Stimulated activated CD4-positive, alpha-beta T cell treated with anti-CD3 and anti-CD28 coated beads, TNF-alpha, amount 100 ng/mL, for 1 hour (primary cell): ENCODE measurements around the gene SLC18B1.

Source experiments
- DNase-seq, 3 donors: peaks; one replicate each; pipeline ENCODE4 v3.0.0-alpha.2; 2020; ENCODE audit warnings: low read depth in 3 of 3, low spot score in 1 of 3

SLC18B1 gene

DNA sequence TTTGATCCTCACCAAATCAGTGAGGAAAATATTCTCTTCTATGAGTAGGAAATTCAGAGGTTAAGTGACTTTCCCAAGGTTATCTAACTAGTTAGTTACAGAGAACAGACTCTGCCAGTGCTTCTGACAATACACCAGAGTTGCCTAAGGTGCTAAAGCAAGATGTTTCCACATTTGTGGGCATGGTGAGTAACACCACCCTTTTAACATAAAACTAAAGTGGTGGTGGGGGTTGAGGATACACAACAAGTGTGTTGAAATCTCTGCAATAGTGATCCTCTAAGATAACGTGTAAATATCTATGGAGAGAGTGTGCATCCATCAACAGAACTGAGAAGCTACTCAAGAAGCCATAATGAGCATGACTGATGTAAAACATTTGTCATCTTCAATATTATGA is 52.4 kb downstream of the SLC18B1 start:
- no peak for DNase-seq

DNA sequence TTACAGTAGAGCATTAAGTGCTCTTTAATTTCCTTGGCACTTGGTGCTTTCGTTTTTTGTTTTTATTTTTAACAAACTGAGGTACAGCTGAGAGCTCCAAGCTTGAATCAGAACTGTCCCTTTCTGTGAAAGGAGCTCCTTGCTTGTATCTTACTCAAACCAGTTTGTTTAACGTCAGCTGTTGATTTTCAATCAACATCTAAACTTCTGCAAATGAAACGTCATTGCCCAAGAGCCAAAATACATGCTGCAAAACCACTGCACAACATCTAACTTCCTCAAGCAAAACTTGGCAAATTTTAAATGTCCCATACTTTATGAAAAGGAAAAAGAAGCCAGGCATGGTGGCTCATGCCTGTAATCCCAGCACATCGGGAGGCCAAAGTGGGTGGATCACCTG is 55.9 kb downstream of the SLC18B1 start:
- no peak for DNase-seq

DNA sequence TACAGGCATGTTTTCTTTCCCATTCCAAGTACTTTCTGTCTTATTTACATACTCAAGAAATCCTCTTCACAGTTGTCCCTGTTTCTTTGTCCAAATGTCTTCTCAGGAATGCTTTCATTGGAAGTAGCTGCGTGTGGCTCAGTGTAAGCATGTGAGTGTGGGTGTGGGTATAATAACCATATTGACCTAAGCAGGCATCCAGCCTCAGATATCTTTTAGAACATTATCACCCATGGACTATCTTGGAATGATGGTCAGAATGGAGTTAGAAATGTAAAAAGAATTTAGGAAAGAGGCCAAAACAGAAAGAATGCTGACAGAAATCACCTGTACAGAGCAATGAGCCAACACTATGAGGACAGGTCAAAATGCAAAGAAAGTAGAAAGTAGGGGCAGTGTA is 57.2 kb downstream of the SLC18B1 start:
- no peak for DNase-seq

DNA sequence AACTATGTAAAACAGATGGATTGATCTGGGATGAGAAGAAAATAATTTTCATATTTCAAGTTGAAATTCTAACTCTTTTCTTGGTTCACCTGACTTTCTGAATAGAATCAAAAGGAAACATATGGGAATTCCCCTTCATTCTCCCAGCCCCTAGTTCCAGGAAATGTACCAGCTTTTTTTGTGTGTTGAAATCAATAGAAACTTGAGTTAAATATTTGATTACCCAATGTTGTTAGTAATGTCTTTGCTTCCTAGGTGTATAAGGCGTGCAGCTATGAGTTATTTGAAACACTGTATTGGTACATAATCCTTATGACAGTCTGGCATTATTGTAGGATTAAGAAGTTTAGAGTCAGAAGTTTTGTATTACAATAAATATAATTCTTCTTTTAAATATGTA is 62.2 kb downstream of the SLC18B1 start:
- no peak for DNase-seq

DNA sequence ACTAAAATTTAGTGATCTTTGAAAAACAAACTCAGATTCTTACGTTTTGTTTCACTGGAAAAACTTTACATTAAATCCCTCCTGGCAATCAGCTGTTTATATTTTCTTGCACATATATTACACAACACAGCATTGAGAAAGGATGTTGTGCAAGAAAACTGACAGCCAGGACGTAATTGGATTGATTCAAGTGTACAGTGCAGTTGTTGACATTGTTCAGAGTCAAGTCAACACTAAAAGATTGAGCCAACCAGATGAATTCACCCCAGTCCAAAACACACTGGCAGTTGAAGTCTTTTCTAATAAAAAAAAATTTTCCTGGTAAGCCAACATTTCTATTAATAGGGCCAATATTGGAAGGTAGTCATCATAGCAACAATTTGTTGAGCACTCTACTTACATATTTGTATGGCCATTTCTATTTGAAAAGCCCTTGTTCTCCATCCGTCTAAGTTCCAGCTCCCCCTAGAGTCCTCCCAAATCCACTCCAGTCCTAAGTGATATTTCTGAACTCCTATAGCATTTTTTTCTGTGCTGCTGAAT is 63.7 kb downstream of the SLC18B1 start:
- DNase-seq = no peak

DNA sequence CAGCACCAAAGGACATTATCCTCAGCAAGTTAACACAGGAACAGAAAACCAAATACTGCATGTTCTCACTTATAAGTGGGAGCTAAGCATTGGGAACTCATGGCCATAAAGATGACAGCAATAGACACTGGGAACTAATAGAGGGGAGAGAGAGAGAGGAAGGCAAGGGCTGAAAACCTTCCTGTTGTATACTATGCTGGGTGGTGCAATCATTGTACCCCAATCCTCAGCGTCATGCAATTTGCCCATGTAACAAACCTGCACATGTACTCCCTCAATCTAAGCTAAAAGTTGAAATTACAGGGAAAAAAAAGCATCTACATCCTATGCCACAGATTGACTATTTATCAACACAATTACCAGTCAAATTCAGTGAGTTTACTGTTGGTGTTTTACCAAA is 64.6 kb downstream of the SLC18B1 start:
- no peak for DNase-seq

DNA sequence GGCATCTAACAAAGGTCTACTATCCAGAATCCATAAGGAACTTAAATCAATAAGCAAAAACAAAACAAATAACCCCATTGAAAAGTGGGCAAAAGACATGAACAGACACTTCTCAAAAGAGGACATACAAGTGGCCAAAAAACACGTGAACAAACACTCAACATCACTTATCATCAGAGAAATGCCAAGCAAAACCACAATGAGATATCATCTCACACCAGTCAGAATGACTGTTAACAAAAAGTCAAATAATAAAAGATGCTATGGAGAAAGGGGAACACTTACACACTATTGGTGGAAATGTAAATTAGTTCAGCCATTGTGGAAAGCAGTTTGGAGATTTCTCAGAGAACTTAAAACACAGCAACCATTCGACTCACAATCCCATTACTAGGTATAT is 65.2 kb downstream of the SLC18B1 start:
- no peak for DNase-seq

DNA sequence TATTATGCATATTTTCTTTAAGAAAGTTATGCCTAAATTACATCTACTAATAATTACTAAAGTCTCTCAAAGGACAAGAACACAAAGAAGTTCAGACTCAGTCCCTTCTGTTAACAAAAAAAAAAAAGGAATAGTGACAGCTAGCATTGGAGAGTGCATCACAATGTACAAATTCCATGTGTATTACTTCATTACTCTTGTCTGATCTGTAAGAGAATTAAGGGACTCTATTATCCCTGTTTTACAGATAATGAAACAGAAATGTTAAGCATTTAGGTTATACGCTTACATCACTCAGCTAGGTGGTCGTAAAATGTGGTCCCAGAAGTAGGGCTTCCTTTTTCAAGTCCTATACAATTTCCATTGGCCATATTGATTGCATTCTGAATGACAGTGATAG is 67.4 kb downstream of the SLC18B1 start:
- DNase-seq = no peak

DNA sequence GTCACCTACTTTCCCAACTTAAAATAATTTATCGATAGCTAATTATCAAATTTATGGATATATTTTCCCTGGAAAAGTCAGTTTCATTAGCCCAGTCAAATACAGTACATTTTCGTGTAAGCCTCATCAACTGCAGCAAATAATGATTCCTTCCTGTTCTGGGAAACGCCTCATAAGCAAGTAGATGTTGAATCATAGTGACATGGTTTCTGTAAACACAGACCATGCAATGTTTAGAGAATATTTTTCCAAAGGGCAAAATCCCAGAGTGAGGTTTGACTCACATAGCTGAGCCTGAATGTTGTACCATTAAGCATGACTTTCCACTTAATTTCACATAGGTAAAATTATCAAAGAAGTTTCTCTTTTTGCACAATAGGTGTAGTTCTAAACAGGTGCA is 67.9 kb downstream of the SLC18B1 start:
- no peak for DNase-seq

DNA sequence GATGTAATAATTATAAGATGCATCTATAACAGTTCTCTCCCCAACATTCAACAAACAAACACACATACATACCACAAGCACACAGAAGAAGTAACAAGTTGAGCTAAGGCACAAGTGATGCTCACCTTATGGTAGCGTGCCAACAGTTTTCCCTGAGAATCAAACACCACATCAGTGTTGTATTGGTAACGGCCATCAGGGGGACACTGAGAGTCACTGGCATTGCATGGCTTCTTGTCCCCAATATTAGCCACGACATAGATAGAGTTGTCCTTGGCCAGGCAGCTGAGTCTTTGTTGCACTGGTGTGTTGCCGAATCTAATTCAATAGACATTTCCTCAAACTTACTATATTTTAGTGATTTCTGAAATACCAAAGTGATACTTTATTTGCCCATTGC is 69.8 kb downstream of the SLC18B1 start:
- no peak for DNase-seq

DNA sequence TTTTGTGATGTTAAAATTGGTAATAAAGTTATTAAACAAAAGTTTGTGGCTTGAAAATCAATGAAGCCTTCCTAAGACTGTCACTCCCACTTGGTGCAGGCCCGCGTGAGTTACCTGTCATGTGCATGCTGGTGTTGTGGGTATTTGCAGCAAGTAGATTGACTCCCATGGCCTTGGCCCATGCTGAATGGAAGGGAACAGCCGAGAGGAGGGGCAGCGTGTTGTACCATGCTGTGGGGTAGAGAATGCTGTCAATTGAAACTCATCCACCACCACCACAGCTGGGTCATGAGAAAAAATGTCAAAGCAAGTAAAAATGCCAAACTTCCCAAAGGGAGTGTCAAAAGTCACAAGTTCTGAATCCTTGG is 71.8 kb downstream of the SLC18B1 start:
- no peak for DNase-seq

DNA sequence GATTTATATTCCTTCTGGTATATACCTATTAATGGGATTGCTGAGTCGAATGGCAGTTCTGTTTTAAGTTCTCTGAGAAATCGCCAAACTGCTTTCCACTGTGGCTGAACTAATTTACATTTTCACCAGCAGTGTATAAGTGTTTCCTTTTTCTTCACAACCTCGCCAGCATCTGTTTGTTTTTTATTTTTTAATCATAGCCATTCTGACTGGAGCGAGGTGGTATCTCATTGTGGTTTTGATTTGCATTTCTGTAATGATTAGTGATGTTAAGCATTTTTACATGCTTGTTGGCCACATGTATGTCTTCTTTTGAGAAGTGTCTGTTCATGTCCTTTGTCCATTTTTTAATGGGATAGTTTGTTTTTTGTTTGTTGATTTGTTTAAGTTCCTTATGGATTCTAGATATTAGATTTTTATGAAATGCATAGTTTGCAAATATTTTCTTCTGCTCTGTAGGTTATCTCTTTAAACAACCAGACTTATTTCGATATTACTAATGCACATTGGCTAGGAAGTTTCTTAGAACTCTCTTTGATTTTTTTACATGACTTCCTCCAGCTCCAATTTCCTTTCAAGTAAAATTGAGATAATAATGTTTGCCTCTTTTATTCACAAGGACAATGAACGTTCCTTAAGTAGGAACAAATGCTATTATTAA is 72.4 kb downstream of the SLC18B1 start:
- no peak for DNase-seq

DNA sequence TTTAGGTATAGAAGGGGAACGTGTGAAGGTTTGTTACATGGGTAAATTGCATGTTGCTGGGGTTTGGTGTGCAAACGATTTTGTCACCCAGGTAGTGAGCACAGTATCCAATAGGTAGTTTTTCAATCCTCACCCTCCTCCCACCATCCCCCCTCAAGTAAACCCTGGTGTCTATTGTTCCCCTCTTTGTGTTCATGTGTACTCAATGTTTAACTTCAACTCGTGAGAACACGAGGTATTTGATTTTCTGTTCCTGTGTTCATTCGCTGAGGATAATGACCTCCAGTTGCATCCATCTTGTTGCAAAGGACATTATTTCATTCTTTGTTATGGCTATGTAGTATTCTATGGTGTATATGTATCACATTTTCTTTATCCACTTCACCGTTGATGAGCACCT is 73.0 kb downstream of the SLC18B1 start:
- no peak for DNase-seq

DNA sequence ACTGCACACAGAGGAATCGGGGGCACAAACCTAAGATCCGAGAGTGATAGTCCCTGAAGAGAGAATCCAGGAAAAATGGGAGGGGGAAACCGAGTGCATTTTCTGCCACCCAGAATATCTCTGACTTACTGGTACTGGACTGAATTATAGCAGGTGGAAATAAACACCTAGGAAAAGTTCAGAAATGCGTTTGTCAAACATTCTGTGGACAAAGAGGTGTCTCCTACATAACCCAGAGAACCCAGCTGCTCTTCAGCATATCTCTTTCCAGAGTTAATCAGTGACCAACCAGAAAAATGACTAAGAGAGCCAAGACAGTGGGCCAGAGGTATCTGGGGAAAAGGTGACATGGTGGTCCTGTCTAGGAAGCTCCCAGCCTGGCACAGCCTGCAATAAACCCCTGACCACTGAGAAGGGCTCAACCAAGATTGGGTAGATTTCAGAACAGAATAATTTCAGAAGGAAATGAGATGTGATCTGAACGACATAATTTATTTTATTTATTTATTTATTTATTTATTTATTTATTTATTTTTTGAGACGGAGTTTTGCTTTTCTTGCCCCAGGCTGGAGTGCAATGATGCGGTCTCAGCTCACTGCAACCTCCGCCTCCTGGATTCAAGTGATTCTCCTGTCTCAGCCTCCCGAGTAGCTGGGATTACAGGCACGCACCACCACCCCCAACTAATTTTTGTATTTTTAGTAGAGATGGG is 78.5 kb downstream of the SLC18B1 start:
- DNase-seq = no peak
